ENCODE results near the gene ODF4. TPM values are rescaled to one million over a fixed set of nuclear protein-coding genes. Genes with fewer than 3 reads are reported as not detected.

Gene ODF4
- total and polyA plus RNA-seq, 4 donors, result not detected

DNA sequence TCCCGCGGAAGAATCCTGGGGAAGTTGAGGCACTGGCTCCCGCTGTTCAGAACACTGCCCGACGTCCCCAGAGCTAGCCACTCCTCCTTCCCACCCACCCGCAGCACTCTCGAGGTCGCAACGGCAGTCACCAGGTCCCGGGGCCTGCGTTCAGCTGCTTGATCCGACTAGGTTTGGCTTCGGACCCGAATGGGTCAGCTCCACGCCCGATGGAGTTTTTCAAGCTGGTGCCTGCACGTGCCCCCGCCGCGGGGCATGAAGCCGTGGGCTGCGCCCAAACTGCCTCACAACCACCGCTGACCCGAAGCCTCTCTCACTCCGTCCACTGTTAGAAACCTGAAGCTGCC lies 12.4 kb upstream of the ODF4 start:
- TF ChIP-seq FOXA2 (IDR thresholded peaks at IDR 0.05) (no peak), RAD21 (IDR thresholded peaks at IDR 0.05) (no peak), FOXA1 (IDR thresholded peaks at IDR 0.05) (no peak), HNF4G (IDR thresholded peaks at IDR 0.05) (no peak), JUND (IDR thresholded peaks at IDR 0.05) (no peak)
- TF ChIP-seq, protein P1, sequence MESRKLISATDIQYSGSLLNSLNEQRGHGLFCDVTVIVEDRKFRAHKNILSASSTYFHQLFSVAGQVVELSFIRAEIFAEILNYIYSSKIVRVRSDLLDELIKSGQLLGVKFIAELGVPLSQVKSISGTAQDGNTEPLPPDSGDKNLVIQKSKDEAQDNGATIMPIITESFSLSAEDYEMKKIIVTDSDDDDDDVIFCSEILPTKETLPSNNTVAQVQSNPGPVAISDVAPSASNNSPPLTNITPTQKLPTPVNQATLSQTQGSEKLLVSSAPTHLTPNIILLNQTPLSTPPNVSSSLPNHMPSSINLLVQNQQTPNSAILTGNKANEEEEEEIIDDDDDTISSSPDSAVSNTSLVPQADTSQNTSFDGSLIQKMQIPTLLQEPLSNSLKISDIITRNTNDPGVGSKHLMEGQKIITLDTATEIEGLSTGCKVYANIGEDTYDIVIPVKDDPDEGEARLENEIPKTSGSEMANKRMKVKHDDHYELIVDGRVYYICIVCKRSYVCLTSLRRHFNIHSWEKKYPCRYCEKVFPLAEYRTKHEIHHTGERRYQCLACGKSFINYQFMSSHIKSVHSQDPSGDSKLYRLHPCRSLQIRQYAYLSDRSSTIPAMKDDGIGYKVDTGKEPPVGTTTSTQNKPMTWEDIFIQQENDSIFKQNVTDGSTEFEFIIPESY (IDR thresholded peaks at IDR 0.05), result no peak
- no peaks in the 10 kb centered on the region for H3K9me3 ChIP-seq (ENCODE audit: control insufficient read depth in 4 of 4, low read length in 3 of 4)
- DNase-seq (ENCODE audit: low spot score), result no peak
- H3K36me3 ChIP-seq (ENCODE audit: control insufficient read depth in 4 of 4, insufficient read depth in 3 of 4, low read depth in 1 of 4, low read length in 3 of 4), result no peaks in the 10 kb centered on the region
- no peak overlapping the region for H3K9ac ChIP-seq (ENCODE audit: low read depth in 1 of 2, low read length in 2 of 2)
- H3K4me3 ChIP-seq (ENCODE audit: low read depth in 1 of 3, low read length in 3 of 3), result peak overlapping the region in 2 of 3 donors; percentile 24 to 33
- WGBS, result 20% methylated on average over 25 of the region's 25 CpGs
- no peaks in the 10 kb centered on the region for H3K27me3 ChIP-seq (ENCODE audit: control insufficient read depth in 4 of 4, insufficient read depth in 4 of 4, low read length in 3 of 4)
- H3K27ac ChIP-seq (ENCODE audit: low read depth in 1 of 2, low read length in 2 of 2), result peak overlapping the region; percentile 35 to 67
- peaks cover 5 to 8% (median 7%) of the 10 kb centered on the region in 4 donors for H3K4me1 ChIP-seq (ENCODE audit: control insufficient read depth in 4 of 4, insufficient read depth in 4 of 4, low read length in 3 of 4)

DNA sequence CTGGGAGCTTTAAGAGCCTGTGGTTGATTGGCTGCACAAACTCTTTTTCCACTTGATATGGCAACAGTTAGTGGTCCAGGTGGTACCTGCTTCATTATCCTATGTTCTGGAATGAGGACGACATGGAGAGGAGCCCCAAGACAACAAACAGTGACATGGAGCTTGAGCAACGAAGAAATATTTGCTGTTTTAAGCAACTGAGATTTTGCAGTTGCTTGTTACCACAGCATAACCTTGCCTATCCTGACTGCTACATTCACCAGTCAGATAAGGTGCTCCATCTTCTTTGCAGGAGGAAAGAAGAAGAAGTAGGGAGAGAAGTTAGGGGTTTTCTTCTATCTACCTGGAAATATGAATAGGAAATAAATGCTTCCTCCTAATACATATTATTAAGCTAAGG lies 7.5 kb upstream of the ODF4 start:
- Histone ChIP-seq H3K4me1 (ENCODE audit: control insufficient read depth in 4 of 4, insufficient read depth in 4 of 4, low read length in 3 of 4) (peaks cover under 1 to 3% (median 2%) of the 10 kb centered on the region in 4 donors), H3K9ac (ENCODE audit: low read depth in 1 of 2, low read length in 2 of 2) (no peak overlapping the region), H3K9me3 (ENCODE audit: control insufficient read depth in 4 of 4, low read length in 3 of 4) (no peaks in the 10 kb centered on the region), H3K4me3 (ENCODE audit: low read depth in 1 of 3, low read length in 3 of 3) (no peak overlapping the region), H3K27ac (ENCODE audit: low read depth in 1 of 2, low read length in 2 of 2) (no peak overlapping the region), H3K36me3 (ENCODE audit: control insufficient read depth in 4 of 4, insufficient read depth in 3 of 4, low read depth in 1 of 4, low read length in 3 of 4) (no peaks in the 10 kb centered on the region), H3K27me3 (ENCODE audit: control insufficient read depth in 4 of 4, insufficient read depth in 4 of 4, low read length in 3 of 4) (no peaks in the 10 kb centered on the region)
- 78% methylated on average over 2 of the region's 2 CpGs for WGBS
- DNase-seq (ENCODE audit: low spot score), result no peak
- TF ChIP-seq JUND (IDR thresholded peaks at IDR 0.05) (no peak), RXRA (IDR thresholded peaks at IDR 0.05) (no peak), RAD21 (IDR thresholded peaks at IDR 0.05) (no peak), HNF4G (IDR thresholded peaks at IDR 0.05) (no peak), GABPA (IDR thresholded peaks at IDR 0.05 in 1 of 2, conservative IDR thresholded peaks at IDR 0.05 in 1 of 2) (no peak), FOXA2 (IDR thresholded peaks at IDR 0.05) (no peak), TAF1 (conservative IDR thresholded peaks at IDR 0.05) (no peak), SP1 (IDR thresholded peaks at IDR 0.05) (no peak), EGR1 (IDR thresholded peaks at IDR 0.05; ENCODE audit: low read depth in 2 of 2) (no peak), YY1 (IDR thresholded peaks at IDR 0.05) (no peak), HNF4A (conservative IDR thresholded peaks at IDR 0.05) (no peak), FOXA1 (IDR thresholded peaks at IDR 0.05) (no peak), NR2F2 (IDR thresholded peaks at IDR 0.05) (no peak)
- TF ChIP-seq, protein P1 (IDR thresholded peaks at IDR 0.05), result no peak
- TF ChIP-seq, protein P2, sequence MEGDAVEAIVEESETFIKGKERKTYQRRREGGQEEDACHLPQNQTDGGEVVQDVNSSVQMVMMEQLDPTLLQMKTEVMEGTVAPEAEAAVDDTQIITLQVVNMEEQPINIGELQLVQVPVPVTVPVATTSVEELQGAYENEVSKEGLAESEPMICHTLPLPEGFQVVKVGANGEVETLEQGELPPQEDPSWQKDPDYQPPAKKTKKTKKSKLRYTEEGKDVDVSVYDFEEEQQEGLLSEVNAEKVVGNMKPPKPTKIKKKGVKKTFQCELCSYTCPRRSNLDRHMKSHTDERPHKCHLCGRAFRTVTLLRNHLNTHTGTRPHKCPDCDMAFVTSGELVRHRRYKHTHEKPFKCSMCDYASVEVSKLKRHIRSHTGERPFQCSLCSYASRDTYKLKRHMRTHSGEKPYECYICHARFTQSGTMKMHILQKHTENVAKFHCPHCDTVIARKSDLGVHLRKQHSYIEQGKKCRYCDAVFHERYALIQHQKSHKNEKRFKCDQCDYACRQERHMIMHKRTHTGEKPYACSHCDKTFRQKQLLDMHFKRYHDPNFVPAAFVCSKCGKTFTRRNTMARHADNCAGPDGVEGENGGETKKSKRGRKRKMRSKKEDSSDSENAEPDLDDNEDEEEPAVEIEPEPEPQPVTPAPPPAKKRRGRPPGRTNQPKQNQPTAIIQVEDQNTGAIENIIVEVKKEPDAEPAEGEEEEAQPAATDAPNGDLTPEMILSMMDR (IDR thresholded peaks at IDR 0.05; ENCODE audit: low read depth, low read length, missing input control), result no peak
- TF ChIP-seq, protein P3, sequence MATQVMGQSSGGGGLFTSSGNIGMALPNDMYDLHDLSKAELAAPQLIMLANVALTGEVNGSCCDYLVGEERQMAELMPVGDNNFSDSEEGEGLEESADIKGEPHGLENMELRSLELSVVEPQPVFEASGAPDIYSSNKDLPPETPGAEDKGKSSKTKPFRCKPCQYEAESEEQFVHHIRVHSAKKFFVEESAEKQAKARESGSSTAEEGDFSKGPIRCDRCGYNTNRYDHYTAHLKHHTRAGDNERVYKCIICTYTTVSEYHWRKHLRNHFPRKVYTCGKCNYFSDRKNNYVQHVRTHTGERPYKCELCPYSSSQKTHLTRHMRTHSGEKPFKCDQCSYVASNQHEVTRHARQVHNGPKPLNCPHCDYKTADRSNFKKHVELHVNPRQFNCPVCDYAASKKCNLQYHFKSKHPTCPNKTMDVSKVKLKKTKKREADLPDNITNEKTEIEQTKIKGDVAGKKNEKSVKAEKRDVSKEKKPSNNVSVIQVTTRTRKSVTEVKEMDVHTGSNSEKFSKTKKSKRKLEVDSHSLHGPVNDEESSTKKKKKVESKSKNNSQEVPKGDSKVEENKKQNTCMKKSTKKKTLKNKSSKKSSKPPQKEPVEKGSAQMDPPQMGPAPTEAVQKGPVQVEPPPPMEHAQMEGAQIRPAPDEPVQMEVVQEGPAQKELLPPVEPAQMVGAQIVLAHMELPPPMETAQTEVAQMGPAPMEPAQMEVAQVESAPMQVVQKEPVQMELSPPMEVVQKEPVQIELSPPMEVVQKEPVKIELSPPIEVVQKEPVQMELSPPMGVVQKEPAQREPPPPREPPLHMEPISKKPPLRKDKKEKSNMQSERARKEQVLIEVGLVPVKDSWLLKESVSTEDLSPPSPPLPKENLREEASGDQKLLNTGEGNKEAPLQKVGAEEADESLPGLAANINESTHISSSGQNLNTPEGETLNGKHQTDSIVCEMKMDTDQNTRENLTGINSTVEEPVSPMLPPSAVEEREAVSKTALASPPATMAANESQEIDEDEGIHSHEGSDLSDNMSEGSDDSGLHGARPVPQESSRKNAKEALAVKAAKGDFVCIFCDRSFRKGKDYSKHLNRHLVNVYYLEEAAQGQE (IDR thresholded peaks at IDR 0.05), result no peak
- TF ChIP-seq, protein P4, sequence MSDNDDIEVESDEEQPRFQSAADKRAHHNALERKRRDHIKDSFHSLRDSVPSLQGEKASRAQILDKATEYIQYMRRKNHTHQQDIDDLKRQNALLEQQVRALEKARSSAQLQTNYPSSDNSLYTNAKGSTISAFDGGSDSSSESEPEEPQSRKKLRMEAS (IDR thresholded peaks at IDR 0.05), result no peak
- TF ChIP-seq, protein P5, sequence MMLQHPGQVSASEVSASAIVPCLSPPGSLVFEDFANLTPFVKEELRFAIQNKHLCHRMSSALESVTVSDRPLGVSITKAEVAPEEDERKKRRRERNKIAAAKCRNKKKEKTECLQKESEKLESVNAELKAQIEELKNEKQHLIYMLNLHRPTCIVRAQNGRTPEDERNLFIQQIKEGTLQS (IDR thresholded peaks at IDR 0.05), result no peak

Measured in liver (tissue), 9 donors.